Coronary artery (tissue), 2 donors: ENCODE results near the gene TDRD5.

Source experiments
- DNase-seq: peaks from one replicate; pipeline ENCODE4 v3.0.0-alpha.2; 2017; ENCODE audit warnings: low spot score
- H3K27ac ChIP-seq, 2 donors: fragments of 200-600 bp; sonication (generic); one replicate each; pipeline ENCODE4 v1.5.1; 2016 to 2019
- H3K4me3 ChIP-seq: fragments of 200-600 bp; sonication (generic); 2 replicates; pipeline ENCODE4 v1.5.1; 2016; ENCODE audit warnings: mild to moderate bottlenecking, moderate library complexity
- CTCF ChIP-seq: fragments of 200-600 bp; sonication (generic); IDR thresholded peaks from one replicate; pipeline ENCODE4 v1.5.1; 2019; ENCODE audit warnings: antibody characterized with exemption

The TDRD5 gene

GRCh38 chr1:179591592-179592580 lies at the start of gene TDRD5:
TSS of gene TDRD5 (plus strand) at chr1:179591832. CDS start at chr1:179592616, 784 bp downstream.
- peak within 1 kb of the TSS; percentile 25 for H3K4me3 ChIP-seq
- no peak for TF ChIP-seq CTCF
- no peak within 1 kb of the TSS for H3K27ac ChIP-seq
- no peak for DNase-seq

GRCh38 chr1:179545321-179545720 lies 46.3 kb upstream of the TDRD5 start:
- no peak for TF ChIP-seq CTCF
- H3K27ac ChIP-seq: no peak overlapping the region
- DNase-seq: no peak
- H3K4me3 ChIP-seq: no peak overlapping the region

- Histone ChIP-seq H3K4me3 (no peak overlapping the region), H3K27ac (no peak overlapping the region)
- no peak for DNase-seq
- no peak for TF ChIP-seq CTCF
Measured at GRCh38 chr1:179547021-179547535, 44.6 kb upstream of the TDRD5 start.

- DNase-seq: no peak
- TF ChIP-seq CTCF: no peak
- Histone ChIP-seq H3K27ac (no peak overlapping the region), H3K4me3 (no peak overlapping the region)
Measured at GRCh38 chr1:179548666-179549367, 42.8 kb upstream of the TDRD5 start.

GRCh38 chr1:179549368-179549700 lies 42.3 kb upstream of the TDRD5 start:
- Histone ChIP-seq H3K27ac (no peak overlapping the region), H3K4me3 (no peak overlapping the region)
- no peak for DNase-seq
- TF ChIP-seq CTCF: no peak

GRCh38 chr1:179550746-179551682 lies 40.6 kb upstream of the TDRD5 start:
- no peak overlapping the region for H3K27ac ChIP-seq
- TF ChIP-seq CTCF: no peak
- no peak for DNase-seq
- no peak overlapping the region for H3K4me3 ChIP-seq
